GM19452 (cell line): ENCODE results near the gene P3H4.
"Not testable (repeated sequence)": the region's sequence is repeated elsewhere in the genome, so short reads cannot be mapped to it uniquely, and the experiment has no call there.

ENCODE experiments used
- ATAC-seq: cut with Tn5 transposase; IDR thresholded peaks from one replicate; pipeline ENCODE4 v1.9.1; 2021; ENCODE audit not compliant: unreplicated experiment

P3H4 gene, protein sequence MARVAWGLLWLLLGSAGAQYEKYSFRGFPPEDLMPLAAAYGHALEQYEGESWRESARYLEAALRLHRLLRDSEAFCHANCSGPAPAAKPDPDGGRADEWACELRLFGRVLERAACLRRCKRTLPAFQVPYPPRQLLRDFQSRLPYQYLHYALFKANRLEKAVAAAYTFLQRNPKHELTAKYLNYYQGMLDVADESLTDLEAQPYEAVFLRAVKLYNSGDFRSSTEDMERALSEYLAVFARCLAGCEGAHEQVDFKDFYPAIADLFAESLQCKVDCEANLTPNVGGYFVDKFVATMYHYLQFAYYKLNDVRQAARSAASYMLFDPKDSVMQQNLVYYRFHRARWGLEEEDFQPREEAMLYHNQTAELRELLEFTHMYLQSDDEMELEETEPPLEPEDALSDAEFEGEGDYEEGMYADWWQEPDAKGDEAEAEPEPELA

GRCh38 chr17:41811549-41812380 lies at the start of gene P3H4:
Gene P3H4 (minus strand): TSS chr17:41811949. CDS start chr17:41811915, 34 bp downstream.
- peak; percentile 77 for ATAC-seq

GRCh38 chr17:41860254-41860931 lies 48.6 kb upstream of the P3H4 start:
- no peak for ATAC-seq

GRCh38 chr17:41851382-41851781 lies 39.6 kb upstream of the P3H4 start:
- ATAC-seq: not testable (repeated sequence)

GRCh38 chr17:41849251-41849990 lies 37.7 kb upstream of the P3H4 start:
- ATAC-seq: no peak

DNA sequence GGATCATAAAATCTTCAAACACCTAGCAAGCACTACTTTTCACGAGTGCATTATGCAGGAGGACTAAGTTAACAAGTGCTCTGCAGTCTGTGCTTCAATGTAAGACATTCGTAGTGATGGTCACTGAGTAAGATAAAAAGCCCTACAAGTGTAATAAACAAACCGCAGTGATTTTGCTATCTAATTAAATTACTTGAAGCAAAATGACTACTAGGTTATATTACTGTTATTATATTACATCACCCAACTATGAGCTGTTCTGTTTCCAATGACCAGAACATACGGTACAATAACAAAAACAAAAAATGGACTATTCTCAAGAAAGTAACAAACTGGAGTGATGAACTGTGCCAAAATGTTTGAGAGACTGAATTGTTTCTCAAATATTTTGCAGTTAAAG lies 37.0 kb upstream of the P3H4 start:
- ATAC-seq: no peak

- no peak for ATAC-seq
These were observed 33.2 kb upstream of the P3H4 start for GRCh38 chr17:41844971-41845370.

DNA sequence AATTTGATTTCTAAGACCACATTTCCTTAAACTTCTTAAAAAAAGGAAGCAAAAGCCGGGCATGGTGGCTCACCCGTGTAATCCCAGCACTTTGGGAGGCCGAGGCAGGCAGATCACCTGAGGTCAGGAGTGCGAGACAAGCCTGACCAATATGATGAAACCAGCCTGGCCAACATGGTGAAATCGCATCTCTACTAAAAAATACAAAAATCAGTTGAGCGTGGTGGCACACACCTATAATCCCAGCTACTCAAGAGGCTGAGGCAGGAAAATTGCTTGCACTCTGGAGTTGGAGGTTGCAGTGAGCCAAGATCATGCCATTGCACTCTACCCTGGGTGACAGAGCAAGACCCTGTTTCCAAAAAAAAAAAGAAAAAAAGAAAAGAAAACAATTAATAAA lies 29.0 kb upstream of the P3H4 start:
- ATAC-seq: not testable (repeated sequence)

DNA sequence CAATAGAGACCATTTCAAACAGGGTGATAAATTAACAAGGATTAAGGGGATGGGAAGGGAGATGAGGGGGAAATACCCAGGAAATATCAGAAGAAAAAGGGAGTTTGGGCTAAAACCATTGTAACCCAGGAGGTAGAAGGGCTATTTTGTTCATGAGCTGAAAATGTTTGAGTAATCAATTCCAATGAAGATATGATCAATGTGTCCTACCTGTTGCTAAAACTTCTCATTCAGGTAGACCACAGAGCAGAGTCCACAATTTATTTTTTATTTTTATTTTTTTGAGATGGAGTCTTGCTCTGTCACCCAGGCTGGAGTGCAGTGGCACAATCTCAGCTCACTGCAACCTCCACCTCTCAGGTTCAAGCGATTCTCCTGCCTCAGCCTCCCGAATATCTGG lies 27.7 kb upstream of the P3H4 start:
- ATAC-seq: not testable (repeated sequence)

DNA sequence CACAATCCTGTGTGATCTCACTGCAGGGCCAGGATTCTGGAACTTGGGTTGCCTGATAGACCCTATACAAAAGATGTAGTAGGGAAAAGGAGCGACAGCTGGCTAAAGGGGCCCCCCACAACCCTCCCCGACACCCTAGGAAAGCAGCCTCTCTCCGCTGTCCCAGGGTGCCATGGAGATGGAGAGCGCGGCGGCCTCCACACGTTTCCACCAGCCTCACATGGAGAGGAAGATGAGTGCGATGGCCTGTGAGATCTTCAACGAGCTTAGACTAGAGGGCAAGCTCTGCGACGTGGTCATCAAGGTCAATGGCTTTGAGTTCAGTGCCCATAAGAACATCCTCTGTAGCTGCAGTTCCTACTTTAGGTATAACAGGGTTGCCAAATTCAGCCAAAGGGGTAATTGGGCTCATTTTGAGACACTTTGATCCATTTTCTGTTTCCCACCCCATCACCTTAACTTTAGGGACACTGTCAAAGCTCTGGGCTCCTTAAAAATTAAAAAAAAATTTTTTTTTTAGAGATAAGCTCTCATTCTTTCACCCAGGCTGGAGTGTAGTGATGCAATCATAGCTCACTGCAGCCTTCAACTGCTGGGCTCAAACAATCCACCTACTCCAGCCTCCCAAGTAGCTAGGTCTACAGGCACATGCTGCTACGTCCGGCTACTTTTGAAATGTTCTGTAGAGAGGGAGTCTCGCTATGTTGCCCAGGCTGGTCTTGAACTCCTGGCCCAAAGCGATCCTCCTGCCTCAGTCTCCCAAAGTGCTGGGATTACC lies 26.2 kb upstream of the P3H4 start, which contains the start of gene KLHL10:
KLHL10 (plus strand) TSS at position 65 of the 778 bp plus-strand sequence; CDS start at position 173, 108 bp downstream.
- ATAC-seq: no peak

GRCh38 chr17:41836550-41837196 lies 24.9 kb upstream of the P3H4 start:
- ATAC-seq: no peak

DNA sequence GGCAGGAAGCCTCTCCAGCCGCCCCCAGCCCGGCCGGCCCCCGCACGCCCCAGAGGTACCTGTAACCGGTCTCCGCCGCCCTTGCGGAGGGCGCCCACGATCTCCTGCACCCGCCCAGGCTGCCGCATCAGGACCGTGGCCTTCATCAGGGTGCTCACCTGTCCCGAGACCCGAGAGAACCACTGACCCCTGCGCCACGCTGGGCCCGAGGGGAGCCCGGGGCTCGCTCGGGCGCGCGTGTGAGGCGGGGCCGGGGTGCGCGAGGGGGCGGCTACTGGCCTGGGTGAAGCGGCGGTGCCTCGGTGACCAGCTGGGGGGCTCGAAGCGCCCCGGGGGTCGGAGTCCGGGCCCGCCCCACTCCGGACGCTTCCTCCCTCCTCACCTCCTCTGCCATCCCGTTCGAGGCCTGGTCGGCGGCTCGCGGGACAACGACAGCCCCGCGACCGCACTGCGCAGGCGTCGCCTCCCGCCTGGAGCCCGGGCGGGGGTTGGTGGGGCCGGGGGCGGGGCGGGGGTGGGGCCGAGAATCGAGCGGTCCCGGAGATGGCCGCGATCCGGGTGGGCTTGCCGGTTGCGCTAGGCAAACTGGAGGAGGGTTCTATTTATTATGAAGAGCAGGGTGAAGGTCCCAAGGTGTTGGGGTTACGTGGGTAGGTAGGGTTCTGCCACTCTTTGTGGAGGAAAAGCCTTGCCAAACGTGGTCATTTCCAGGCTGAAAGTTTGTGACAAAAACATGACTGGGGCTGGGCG lies 24.2 kb upstream of the P3H4 start, which contains the start of gene NT5C3B:
NT5C3B (minus strand) TSS at position 433 of the 750 bp plus-strand sequence; CDS start at position 394, 39 bp downstream.
- no peak for ATAC-seq

GRCh38 chr17:41835214-41835799 lies 23.6 kb upstream of the P3H4 start:
- no peak for ATAC-seq

- ATAC-seq: not testable (repeated sequence)
These were observed 18.2 kb upstream of the P3H4 start for GRCh38 chr17:41829961-41830360.

DNA sequence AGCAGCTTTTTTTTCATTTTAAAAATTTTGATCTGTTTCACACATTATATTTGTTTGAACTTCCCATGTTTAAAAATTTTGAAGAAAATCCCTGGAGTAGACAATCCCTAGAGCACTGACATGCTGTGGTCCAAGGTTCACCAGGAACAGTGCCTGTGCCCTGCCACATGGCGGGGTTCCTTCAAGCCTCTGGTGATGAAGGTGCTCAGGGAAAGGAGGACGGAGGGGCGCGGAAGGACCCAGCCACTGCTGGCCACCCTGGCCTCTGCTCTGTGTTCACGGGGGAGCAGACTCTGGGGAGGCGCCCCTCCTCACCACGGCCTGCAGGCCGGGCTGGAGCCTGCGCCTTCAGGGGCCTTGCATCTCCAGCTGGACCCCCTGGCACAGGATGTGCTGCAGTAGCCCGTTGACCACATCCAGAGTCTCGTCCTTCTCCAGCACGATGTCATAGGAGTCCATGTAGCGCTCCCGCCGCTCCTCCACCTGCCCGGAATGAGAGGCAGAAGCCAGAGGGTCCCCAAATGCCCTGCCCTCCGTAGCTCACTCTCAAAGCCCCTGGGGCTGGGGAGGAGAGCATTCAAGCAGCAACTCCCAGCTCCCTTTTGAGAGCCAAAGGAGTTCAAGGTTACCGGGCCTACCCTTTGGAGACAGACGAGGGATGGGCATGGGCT lies 13.6 kb upstream of the P3H4 start:
- ATAC-seq: no peak

- no peak for ATAC-seq
These were observed 12.3 kb upstream of the P3H4 start for GRCh38 chr17:41824086-41824485.

DNA sequence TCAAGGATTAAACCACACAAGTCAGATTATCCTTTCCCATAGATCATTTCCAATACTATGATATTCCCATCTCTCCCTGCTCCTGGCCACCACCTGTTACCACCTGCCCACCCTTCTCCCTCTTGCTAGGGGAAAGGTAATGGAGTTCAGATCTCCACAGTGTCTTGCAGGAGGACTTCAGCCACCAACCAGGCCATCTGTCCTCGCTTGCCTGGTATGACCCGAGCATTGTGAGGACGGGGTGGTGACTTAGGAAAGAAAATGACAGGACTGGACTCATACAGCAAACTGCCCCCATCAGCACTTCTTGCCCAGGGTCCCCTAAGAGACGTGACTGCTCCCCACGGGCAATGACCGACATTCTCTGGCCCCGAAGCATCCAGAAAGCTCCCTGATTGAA lies 11.8 kb upstream of the P3H4 start:
- no peak for ATAC-seq

DNA sequence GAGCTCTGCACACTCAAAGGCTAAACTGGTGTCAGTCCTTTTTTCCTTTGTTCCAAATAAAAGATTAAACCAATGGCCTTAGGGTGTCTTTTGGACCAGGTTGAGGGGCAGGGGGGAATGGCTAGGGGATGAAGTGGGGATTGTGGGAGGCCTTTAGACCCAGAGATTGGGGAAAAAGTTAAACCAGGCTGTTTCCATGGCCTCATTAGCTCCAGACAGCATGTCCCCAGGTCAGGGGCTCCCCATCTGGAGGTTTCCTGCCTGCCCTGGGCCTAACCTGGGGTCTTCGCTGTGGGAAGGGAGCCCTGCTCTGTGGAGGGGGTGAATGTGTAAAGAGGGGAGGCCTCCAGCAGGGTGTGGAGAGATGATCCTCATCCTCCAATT lies 11.4 kb upstream of the P3H4 start:
- ATAC-seq: no peak
